Heart left ventricle (tissue), 13 donors: ENCODE measurements around the gene C16orf89.
"Not testable (repeated sequence)": the region's sequence is repeated elsewhere in the genome, so short reads cannot be mapped to it uniquely, and the experiment has no call there.

Experiments
- POLR2A ChIP-seq, 2 donors: fragments of 450-650 bp; IDR thresholded peaks; one replicate each; pipeline ENCODE4 v1.6.1; 2017; ENCODE audit warnings: antibody characterized with exemption in 2 of 2, mild to moderate bottlenecking in 2 of 2, moderate library complexity in 2 of 2
- TF ChIP-seq, protein P1 (sequence below), 12 donors: fragments of 200-600 bp; sonication (generic) in 4 of 12; IDR thresholded peaks; one replicate each; pipeline versions ENCODE4 v1.5.0 to v1.8.0; 2018 to 2022; ENCODE audit warnings: antibody characterized with exemption in 12 of 12, mild to moderate bottlenecking in 5 of 12
- donor health status: ischemic (EF 13 %, LVEDD 7.1; RV severe dilation, severe dysfunction).
- donor health status: DM: no; HTN: yes; CAD: no.
- donor health status: DM: no; HTN: no; CAD: no.
- donor health status: ischemic (EF 25% LVEDD 6.9; RV normal size, moderate dysfunction).
- donor health status: ischemic (EF 25% LVEDD 5.7; RV mildly dilated, moderate dysfunction).
- donor health status: ischemic (EF 35%, LVEDD 5.7; RV mildly dilated, moderate dysfunction).
- donor health status: nonischemic (EF 11% LVEDD 7.7; RV severe dilation, severe dysfunction).
- donor health status: DM: yes; HTN: yes; CAD: no.
- donor health status: PGD.
- donor health status: ischemic (EF 29% LVEDD 5.4; RV normal size, mild dysfunction).
- donor health status: nonischemic (EF 23%, LVEDD 6.1; RV moderate dilation, normal function).

DNA sequence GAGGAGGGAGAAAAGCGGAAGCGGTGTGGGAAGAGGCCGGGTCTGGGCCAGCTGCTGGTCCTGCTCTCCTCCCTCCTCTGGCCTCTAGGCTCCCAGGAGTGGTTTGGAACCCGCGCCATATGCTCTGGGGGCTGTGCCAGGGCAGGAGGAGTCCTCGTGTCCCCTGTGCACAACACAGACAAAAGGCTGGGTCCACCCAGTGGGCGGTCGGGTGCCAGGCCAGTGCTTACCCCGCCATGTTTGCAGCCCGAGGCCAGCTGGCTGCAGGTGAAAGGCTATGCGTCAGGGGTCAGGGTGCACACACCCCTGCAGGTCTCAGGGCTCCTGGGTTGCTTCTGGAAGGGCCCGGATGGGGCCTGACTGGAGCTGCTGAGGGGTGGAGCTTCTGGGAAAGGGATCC, 14.7 kb upstream of the C16orf89 start:
- TF ChIP-seq, protein P1, sequence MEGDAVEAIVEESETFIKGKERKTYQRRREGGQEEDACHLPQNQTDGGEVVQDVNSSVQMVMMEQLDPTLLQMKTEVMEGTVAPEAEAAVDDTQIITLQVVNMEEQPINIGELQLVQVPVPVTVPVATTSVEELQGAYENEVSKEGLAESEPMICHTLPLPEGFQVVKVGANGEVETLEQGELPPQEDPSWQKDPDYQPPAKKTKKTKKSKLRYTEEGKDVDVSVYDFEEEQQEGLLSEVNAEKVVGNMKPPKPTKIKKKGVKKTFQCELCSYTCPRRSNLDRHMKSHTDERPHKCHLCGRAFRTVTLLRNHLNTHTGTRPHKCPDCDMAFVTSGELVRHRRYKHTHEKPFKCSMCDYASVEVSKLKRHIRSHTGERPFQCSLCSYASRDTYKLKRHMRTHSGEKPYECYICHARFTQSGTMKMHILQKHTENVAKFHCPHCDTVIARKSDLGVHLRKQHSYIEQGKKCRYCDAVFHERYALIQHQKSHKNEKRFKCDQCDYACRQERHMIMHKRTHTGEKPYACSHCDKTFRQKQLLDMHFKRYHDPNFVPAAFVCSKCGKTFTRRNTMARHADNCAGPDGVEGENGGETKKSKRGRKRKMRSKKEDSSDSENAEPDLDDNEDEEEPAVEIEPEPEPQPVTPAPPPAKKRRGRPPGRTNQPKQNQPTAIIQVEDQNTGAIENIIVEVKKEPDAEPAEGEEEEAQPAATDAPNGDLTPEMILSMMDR (IDR thresholded peaks at IDR 0.05), result not testable (repeated sequence)
- not testable (repeated sequence) for TF ChIP-seq POLR2A (IDR thresholded peaks at IDR 0.05)
